Bone marrow (tissue), 2 donors: ENCODE measurements around the gene TARS3.

ENCODE experiments used
- DNase-seq, 2 donors: peaks; one replicate each; lab custom pipeline; 2025; lab: John Stamatoyannopoulos, UW

The TARS3 gene

DNA sequence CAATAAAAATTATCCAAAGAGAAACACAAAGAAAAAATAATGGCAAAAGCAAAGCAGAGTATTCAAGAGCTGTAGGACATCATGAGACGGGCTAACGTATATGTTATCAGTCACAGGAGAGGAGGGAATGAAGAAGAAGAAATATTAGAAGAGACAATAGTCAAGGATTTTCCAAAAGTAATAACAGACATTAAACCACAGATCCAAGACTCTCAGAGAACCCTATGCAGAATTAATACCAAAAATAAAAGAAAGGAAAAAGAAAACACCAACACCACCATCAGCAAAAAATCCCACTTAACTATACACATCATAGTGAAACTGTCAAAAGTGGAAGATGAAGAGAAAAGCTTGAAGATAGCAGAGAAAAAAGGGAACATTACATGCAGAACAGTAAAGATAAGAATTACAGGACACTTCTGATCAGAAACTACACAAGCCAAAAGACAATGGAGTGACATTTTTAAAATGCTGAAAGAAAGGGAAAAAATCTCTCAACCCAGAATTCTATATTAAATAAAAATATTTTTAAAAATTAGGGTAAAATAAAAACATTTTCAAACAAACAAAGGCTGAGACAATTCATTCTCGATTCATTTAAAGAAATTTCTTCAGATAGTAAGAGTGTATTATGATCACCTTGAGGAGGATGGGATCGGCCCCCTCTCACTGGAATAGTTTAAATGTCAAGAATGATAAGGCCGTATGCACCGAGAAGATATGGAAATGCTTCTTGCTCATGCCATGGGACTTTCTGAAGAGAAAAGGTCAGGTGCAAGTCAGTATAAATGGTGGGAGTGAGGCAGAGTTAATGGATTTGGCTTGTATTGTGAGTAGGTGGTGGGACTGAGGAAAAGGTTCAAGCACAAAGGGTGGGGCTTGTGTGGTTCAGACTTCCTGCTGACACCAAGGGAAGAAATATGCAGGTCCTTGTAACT lies 100.6 kb downstream of the TARS3 start:
- no peak for DNase-seq

DNA sequence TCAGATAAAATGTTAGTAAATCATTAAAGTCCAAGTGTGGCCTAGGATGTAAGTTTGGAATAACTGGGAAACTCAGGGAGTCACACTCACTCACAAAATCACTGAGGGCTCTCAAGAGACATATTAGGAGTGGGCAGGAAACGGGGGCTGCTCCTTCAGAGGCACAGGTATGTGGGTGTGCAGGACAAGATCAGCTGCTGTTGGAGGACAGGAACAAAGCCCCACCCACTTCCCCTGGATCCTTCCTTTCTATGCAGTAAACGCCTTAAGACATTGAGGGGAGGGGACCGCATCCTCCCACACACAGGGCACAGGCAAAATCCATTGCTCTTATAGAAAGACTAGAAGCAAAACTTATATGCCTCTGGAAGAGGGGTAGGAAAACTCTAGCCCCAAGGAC lies 102.3 kb downstream of the TARS3 start:
- DNase-seq, result no peak

DNA sequence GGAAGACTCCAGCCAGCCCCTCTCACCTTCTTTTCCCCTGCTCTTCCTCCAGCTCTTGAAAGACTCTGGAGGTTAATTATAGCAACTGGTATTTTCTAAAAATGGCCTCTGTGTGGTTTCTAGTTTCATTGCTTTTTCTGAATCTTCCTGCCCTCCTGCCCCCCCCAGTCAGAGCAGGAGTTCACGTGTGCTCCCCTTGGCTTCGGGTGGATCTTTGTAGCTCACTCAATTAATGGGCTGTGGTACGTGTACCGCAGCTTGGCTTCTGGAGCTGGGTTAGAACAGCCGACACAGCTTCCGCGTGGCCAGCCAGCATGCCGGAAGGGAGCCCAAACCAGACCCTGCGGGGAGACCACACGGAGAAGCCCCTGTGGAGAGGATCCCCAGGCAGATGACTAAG lies 103.6 kb downstream of the TARS3 start:
- no peak for DNase-seq

DNA sequence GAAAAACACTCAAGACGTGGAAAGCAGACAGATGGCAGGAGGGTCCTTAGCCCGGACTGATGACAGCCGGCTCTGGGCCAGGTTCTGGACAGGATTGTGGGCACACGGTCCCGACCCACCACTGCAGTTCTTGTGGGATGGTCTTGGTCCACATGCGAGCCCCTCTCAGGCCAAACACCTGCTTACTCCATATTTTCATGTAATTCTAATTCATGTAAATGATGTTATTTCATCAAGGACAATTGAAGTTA lies 104.7 kb downstream of the TARS3 start:
- no peak for DNase-seq

DNA sequence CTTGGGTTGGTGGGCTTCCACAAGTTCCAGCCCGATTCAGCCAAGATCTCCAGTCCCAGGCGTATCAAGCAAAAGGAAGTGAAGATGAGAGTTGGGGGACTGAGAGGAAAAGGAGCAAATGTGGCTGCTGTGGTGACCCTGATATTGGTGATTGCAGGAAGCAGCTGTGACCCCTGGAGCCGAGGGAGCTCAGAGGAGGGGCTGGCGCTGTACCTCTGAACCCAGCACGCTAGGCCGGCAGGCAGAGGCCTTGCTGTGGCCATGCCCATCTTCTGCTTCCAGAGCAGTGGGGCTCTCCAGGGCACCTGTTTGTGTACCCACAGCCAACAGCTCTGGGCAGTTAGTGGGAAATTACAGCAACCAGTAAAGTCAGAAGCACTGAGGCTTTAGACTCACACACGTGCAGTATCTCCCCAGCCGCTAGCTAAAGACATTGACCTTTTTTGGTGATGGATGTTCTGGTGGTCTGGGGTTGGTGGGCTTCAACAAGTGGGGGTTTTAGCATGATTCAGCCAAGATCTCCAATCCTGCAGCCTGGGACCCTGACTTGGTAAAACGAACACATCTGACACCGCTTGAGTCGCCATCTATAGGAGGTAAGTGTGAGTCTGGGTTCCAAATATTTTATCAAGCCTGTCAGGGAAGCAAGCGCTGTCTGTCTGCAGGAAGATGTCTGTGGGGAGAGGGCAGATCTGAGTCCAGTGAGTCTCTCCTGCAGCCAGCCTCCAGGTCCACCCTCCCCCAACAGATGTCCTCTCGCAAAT lies 105.2 kb downstream of the TARS3 start:
- peak in 1 of 2 donors; percentile 80 for DNase-seq

DNA sequence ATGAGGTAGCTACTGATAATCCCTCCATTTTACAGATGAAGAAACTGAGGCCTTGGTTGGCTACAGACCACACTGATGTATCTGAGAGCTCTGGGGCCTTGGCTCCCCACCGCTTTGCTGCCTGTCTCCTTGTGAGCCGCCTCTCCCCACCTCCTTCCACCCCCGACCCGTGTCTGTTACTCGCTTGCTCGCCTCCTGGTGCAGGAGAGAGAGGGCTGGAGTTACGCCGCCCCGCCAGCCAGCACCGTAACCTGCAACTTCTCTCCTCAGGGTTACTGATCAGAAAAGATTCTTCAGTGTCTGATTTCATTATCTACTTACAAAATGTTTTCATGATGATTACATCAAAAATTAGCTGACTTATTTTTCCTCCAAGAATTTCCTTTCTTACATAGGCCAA lies 106.2 kb downstream of the TARS3 start:
- no peak for DNase-seq

DNA sequence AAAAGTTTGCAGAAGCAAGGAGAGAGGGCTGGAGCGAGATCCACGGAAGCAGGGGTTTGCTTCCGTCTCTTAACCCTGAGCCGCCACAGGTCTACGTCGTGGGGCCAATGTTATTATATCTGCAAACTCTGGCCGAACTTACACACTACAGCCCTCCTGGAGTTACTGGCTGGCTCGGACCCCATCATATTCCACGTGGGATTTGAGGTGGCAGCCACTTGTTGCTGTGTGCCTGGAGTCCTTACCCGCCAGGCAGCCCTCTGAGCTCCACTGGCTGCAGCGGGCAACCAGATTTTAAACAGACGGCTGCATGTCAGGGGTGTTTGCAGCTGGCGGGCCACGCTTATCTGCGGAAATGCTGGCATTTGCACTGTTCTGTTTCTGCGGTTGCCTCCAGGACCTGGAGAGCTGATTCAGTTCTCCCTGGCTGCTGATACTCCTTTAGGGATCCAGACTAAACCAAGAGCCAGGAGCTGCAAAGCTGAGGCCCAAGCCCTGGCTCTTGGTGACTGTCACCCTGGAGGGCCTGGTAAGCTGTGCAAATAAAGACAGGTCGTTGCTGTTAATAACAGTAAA lies 106.8 kb downstream of the TARS3 start:
- no peak for DNase-seq

DNA sequence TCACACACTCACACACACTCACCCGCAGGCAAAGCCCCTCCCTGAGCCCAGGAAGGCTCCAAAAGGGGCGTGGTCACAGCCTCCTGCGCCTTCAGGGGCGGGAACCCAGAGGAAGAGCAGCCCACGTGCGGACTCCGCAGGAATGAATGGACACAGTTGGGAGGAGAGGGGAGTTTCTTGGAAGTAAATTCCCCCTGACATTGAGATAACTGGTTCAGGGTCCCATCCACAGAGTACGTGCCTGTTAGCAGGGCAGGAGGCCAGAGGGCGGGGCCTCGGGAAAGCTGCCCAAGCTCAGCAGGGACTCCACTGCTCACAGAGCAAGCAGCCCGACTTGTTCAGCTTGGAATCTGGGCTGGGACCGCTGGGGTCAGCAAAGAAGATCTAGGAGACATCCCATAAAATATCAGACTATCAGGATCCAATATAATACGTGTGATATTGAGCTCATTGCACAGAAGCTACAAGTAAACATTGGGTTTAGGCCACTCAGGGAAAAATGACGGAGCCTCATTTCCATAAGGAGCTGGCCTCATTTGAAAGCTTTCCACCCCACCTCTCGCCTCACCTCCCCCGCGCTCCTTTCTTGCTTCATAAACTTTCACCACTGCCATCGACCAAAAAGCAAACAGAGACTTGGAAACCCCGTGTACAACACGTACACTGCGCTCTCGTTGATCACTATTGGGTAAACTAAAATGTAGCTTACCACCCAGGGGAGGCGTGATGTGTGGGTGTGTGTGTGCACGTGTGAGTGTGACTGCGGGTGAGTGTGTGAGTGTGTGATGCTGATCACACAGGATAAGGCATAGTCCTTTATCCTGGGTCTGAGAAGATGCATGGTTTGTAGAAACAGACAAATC lies 108.1 kb downstream of the TARS3 start:
- no peak for DNase-seq

DNA sequence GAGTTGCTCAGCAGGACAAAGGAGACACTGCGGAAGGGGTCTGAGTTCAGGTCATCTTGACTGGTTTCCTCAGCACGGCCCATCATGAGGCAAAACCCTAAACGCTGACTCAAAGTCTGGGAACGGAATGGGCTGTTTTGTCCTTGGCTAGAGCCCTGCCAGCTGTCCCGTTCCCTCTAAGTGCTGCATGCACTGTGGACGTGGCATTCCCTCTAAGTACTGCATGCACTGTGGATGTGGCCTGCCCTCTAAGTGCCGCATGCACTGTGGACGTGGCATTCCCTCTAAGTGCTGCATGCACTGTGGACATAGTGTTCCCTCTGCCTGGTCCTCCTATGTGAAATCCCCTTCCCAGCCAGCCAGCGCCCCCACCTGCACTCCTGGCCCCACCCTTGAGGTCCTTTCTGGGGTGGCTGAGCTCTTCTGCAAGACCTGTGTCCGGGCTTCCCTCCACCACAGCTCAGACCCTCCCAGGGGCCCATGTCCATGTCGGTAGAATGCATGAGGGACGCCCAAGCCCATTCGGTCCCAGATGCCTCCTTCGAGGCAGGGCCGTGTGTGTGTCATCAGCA lies 108.8 kb downstream of the TARS3 start:
- DNase-seq, result no peak

DNA sequence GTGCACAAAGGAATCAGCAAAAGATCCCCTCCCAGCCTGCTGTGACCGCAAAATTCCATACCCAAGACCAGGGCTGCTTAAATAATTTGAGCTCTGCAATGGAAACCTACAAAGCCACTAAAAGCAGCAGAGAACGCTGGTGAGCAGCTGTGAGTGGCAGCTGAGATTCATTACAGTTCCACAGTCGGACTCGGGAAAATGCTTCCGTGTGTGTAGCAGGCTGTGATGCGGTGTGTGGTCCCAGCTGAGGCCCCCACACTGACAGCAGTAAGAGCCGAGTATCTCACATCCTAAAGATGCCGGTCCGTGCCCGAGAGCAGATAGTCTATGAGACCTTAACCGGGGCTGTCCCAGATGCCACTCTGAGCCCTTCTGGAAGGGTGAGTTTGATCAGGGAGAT lies 109.5 kb downstream of the TARS3 start:
- DNase-seq, result no peak

DNA sequence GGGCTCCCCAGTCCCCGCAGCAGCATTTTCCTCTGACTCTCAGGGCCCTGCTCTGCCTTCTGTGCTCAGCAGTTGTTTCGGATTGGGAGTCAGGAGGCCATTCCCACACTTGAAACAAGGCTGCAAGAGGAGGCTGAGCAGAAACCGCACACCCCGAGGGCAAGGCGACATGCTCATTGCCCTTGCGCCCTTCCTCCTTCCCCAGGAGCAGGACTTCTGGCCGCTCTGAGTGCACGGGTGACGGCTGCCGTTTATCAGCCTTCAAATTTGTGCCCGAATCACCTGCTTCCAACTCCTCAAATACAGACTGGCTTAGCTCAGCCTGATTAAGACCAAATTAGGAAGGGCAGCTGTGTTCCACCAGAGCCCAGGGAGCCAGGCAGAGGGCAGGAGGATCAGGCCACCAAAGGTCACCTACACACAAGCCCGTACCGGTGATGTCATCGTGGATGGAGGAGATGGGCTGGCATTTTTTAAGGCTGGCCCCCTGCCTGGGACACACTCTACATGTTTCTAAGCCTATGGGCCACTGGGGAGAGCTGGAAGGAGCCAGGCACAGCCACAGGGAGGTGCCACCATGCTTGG lies 110.2 kb downstream of the TARS3 start:
- DNase-seq, result no peak

DNA sequence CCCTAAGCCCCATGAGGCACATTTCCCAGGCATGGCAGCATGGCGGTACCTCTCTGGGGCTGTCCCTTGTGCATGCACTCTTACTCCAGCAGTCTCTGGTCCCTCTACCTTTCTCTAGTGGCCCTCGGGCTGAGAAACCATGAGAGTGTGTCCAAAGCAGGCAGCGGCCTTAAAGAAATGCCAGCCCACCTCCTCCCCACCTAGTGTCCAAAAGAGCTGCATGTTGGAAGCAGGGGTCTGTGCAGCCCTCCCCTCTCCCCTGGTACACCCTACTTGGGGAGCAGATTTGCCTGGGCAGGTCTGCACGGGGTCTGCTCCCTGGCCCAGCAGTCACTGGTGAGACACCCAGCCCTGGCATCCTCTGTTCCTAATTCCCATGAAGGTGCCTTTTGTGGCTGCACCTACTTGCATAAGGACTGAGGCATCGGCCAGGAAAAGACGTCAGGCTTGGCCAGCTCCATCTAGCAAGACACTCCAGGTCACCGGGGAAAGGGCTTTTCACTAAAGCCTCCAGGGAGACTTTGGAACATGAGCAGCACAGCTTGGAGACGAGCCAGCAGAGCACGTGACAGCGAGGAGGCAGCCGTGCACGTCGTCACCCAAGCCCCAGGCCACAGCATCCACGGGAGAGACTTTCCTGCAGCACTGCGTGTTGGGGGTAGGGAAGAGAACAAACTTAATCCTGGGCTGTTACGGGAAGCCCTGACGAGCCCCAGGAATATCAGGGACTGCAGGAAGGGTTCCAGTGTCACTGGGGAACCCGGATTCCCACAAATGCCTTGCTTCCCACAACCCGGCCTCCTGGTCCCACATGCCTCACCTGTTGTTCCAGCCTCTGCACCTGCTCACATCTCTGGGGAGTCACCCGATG lies 110.9 kb downstream of the TARS3 start:
- no peak for DNase-seq

DNA sequence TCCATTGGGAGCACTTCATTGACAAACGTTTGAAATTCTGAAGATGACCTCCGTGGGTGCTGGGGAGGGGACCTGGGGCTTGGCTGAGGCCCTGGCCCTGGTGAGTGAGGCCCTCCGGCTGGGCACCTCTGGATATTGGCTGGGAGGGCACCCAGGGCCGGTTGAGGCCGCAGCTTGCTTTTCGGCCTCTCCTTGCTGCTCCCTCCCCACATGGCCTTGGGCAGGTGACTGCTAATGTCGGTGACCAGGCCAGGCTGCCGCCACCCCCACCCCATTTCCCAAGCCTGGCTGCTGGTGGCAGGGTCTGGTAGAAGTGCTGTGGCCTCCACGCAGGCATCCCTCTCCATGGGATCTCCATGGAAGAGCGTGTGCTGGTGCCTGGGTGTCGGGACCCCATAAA lies 111.6 kb downstream of the TARS3 start:
- no peak for DNase-seq

DNA sequence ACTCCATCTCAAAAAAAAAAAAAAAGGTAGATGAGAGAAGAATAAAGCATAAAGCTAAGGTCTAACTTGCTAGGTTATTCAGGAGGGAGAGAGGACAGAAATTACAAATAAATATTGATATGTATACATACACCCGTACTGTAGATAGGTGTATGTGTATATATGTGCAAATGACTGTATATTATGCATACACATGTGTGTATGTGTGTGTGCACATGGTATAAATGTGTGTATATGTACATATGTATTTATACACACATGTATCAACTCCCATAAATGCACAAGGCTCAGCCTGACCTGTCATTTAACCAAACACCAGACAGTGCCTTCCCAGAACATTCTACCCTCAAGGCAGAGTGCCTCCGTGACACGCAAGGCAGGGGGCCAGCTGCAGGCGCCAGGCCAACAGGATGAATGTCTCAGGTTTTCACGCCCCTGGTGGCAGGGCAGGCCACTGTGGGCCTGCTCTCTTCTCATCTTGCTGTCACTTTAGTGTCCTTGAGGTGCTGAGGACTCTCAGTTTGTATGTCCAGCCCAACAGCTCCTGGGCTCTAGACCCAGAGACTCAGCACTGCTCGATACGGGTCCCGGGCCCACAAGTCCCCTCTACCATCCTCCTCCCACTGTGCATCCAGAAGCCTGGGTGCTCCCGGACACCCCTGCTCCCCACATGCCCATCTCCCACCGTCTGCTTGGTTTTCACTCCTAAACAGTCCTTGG lies 112.5 kb downstream of the TARS3 start:
- no peak for DNase-seq

DNA sequence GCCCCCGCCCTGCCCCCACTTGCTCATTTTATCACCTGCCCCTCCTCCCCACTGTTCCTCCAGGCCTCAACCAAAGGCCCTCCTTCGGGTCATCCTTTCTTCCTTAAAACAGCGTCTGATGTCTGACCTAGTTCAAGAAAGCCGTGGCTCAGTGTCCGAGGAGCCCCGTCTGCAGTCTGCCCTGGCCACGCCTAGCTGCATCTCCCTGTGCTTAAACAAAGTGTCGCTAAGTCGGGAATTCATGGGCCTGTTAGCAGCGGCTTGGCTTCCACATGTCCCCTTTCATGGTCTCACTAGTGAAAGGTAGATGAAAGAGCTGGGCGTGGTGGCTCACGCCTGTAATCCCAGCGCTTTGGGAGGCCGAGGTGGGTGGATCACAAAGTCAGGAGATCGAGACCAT lies 113.3 kb downstream of the TARS3 start:
- no peak for DNase-seq

DNA sequence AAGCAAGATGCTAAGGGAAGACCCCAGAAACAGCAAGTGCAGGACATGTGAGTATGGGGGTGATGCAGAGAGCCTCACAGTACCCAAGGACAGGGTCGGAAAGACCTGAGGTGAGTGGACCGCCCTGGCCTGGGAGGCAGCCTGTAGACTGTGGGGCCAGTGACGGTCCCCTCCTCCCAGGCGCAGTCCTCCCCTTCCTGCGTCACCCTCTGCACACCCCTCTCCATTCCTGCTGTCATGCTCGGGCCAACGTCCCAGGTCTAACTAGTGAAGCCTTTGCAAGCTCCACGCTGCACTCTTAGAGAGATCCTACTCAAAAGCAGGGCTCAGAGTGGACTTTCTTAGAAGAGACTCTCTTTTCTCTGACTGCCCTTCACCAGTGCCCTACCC lies 113.7 kb downstream of the TARS3 start:
- DNase-seq, result no peak

DNA sequence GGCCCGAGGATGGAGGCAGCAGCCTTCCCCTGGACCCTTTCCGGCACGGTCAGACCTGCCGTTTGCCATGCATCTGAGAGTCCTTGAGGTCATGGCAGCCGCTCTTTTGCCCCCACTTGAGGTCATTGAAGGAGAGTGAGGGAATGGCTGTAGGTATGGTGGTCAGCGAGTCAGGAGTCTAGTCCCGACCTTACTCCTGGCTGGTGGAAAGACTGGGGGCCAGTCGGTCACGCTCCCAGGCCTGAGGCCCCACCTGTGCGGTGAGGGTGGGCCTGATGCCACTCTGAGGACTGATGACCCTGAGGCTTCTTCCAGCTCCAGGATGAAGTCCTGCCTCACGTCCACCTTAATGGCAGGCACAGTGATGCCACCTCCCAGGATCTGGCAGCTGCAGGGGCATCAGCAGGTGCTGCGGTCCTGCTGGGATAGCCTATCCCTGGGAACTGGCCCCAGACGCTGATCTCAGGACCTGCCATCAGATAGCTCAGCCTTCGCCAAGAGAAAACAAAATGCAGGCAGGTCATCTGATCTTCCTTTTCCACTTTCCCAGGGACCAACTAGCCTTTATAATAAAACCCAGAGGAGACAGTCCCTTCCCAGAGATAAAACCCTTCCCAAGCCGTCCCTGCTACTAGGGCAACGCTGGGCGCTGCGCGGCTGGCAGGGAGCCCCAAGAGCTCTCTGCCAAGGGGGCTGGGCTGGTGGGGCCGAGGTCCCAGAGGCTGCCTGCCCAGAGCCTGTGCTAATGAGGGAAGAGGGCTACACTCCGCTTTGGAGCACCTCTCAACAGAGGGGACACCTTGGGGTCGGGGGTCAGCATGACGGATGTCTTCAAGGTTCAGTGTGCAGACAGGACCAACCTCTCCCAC lies 114.3 kb downstream of the TARS3 start:
- no peak for DNase-seq

DNA sequence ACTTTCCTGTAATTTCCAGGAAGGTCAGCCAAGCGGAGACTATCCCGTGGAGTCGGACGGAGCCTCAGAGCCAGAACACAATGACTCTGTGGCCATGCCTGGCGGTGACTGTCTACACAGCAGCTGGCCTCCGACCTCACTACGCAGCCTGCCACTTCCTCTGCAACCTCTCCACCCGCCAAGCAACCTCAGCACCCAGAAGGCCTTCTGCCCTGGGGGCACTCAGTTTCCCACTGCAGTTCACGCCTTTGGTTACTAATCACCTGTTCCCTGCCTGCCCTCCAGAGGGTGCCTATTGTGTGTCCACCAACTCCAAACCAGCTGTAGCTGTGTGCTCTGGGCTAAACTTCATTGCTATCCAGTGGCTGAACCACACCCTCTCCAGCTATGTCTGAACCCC lies 116.1 kb downstream of the TARS3 start:
- no peak for DNase-seq

DNA sequence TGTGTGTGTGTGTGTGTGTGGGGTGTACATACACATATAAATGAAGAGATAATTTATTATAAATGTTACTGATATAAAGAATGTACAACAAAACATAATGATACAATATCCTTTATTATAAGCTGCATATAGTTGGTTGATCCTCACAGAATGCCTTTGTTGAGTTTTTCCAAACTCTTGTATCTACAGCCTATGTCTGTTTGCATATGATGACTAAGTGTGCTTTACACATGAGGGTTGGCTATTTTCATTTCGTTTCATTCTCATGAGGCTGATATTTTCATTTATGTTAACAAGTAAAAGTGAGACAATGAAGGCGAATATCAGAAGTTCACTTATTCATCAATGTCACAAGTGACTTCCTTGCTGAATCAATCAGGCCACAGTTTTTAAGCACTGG lies 117.2 kb downstream of the TARS3 start:
- DNase-seq, result no peak
